Breast epithelium (tissue), 4 donors: ENCODE results near the gene PAXX. TPM values are rescaled to one million over a fixed set of nuclear protein-coding genes. Genes with fewer than 3 reads are reported as not detected.

ENCODE experiments used
- DNase-seq, 2 donors: peaks; one replicate each; pipeline ENCODE4 v3.0.0-alpha.2; 2019; ENCODE audit warnings: low spot score in 2 of 2
- H3K27ac ChIP-seq, 2 donors: fragments of 200-600 bp; sonication (generic) in 1 of 2; one replicate each; pipeline ENCODE4 v1.5.1; 2016 to 2019; ENCODE audit warnings: mild to moderate bottlenecking in 1 of 2
- H3K27me3 ChIP-seq, 2 donors: fragments of 200-600 bp; sonication (generic) in 1 of 2; one replicate each; pipeline versions ENCODE4 v1.5.1 to v1.6.0; 2017 to 2019; ENCODE audit warnings: control low read depth in 1 of 2, mild to moderate bottlenecking in 1 of 2
- H3K36me3 ChIP-seq: fragments of 200-600 bp; one replicate; pipeline ENCODE4 v1.5.1; 2019
- H3K4me1 ChIP-seq, 2 donors: fragments of 200-600 bp; sonication (generic); one replicate each; pipeline ENCODE4 v1.5.1; 2016 to 2019; ENCODE audit warnings: control low read depth in 1 of 2
- H3K4me3 ChIP-seq, 3 donors: fragments of 200-600 bp; sonication (generic); 1 replicate in 2 of 3; 2 replicates in 1 of 3; pipeline ENCODE4 v1.5.1; 2016 to 2019; ENCODE audit warnings: mild to moderate bottlenecking in 3 of 3, moderate library complexity in 2 of 3
- H3K9me3 ChIP-seq, 2 donors: fragments of 200-600 bp; sonication (generic) in 1 of 2; one replicate each; pipeline ENCODE4 v1.5.1; 2016 to 2019; ENCODE audit warnings: control low read depth in 1 of 2
- CTCF ChIP-seq, 3 donors: fragments of 450-650 bp; IDR thresholded peaks; one replicate each; pipeline ENCODE4 v1.5.1; 2016 to 2017; ENCODE audit warnings: antibody characterized with exemption in 3 of 3, mild to moderate bottlenecking in 3 of 3, moderate library complexity in 3 of 3
- POLR2A ChIP-seq: fragments of 450-650 bp; IDR thresholded peaks from one replicate; pipeline ENCODE4 v1.6.1; 2016; ENCODE audit warnings: antibody characterized with exemption, mild to moderate bottlenecking, moderate library complexity
- POLR2AphosphoS5 ChIP-seq, 3 donors: sonication (generic); formaldehyde crosslinking; IDR thresholded peaks; one replicate each; pipeline ENCODE4 v1.6.1; 2017; ENCODE audit warnings: antibody characterized with exemption in 3 of 3
- intact Hi-C: fragments of 100-400 bp; cut with DNase I; formaldehyde crosslinking; loops from one replicate; pipeline ENCODE4 v1.15.1; 2023; ENCODE audit warnings: low total_unique reads
- total RNA-seq, 3 donors: library from RNA; depleted of rRNA; stranded (reverse); fragments of >200 nt; gene quantifications; one replicate each; pipeline ENCODE4 v1.1.0, GENCODE V29; 2016

Gene PAXX
- total RNA-seq, 3 donors from 2014 or later, result 24.6 to 66.2 (median 49.2) TPM

- peaks cover 8 to 17% of the 10 kb centered on the region in 2 donors for H3K4me1 ChIP-seq
These were observed 47.5 kb upstream of the PAXX start, which contains the start of the genes C8G and FBXW5 for GRCh38 chr9:136944519-136945332. Gene C8G (plus strand): TSS chr9:136945243. CDS start chr9:136945321, 78 bp downstream. Gene FBXW5 (minus strand): TSS chr9:136944738. CDS start chr9:136944083, 655 bp downstream.

GRCh38 chr9:136945333-136946227 is 46.6 kb upstream of the PAXX start:
- H3K27me3 ChIP-seq, result no peaks in the 10 kb centered on the region
- H3K4me3 ChIP-seq, result no peak overlapping the region
- DNase-seq, result no peak
- no peaks in the 10 kb centered on the region for H3K9me3 ChIP-seq
- peaks cover 11% of the 10 kb centered on the region for H3K36me3 ChIP-seq
- H3K27ac ChIP-seq, result no peak overlapping the region
- no peak for TF ChIP-seq POLR2A
- intact Hi-C loops, result no loop called here
- H3K4me1 ChIP-seq, result peaks cover 8 to 17% of the 10 kb centered on the region in 2 donors

More at GRCh38 chr9:136944519-136945332, 47.5 kb upstream of the PAXX start, which contains the start of the genes C8G and FBXW5:
- no peaks in the 10 kb centered on the region for H3K27me3 ChIP-seq
- no peaks in the 10 kb centered on the region for H3K9me3 ChIP-seq
- intact Hi-C loops, result no loop called here
- peak within 1 kb of the TSS; percentile 83 to 92 for H3K27ac ChIP-seq
- H3K36me3 ChIP-seq, result peaks cover 11% of the 10 kb centered on the region
- DNase-seq, result peak; percentile 84 to 93
- peak within 1 kb of the TSS; percentile 62 to 91 (median 85) for H3K4me3 ChIP-seq
- peak in 2 of 3 donors; percentile 54 to 60 for TF ChIP-seq POLR2AphosphoS5 (IDR thresholded peaks at IDR 0.05)
- peak; percentile 97 to 99 (median 98) for TF ChIP-seq CTCF (IDR thresholded peaks at IDR 0.05)
- no peak for TF ChIP-seq POLR2A

GRCh38 chr9:136946228-136947027 is 45.8 kb upstream of the PAXX start:
- no peak overlapping the region for H3K4me3 ChIP-seq
- no peaks in the 10 kb centered on the region for H3K27me3 ChIP-seq
- no peaks in the 10 kb centered on the region for H3K9me3 ChIP-seq
- H3K4me1 ChIP-seq, result peaks cover 8 to 17% of the 10 kb centered on the region in 2 donors
- TF ChIP-seq CTCF (IDR thresholded peaks at IDR 0.05), result no peak
- no peak for TF ChIP-seq POLR2AphosphoS5 (IDR thresholded peaks at IDR 0.05)
- TF ChIP-seq POLR2A, result no peak
- H3K27ac ChIP-seq, result no peak overlapping the region
- H3K36me3 ChIP-seq, result peaks cover 6% of the 10 kb centered on the region
- DNase-seq, result no peak
- intact Hi-C loops, result no loop called here

- Histone ChIP-seq H3K36me3 (no peaks in the 10 kb centered on the region), H3K27me3 (no peaks in the 10 kb centered on the region), H3K27ac (no peak overlapping the region), H3K9me3 (no peaks in the 10 kb centered on the region), H3K4me1 (peaks cover 8 to 17% of the 10 kb centered on the region in 2 donors), H3K4me3 (no peak overlapping the region)
- intact Hi-C loops, result no loop called here
- TF ChIP-seq POLR2A, result no peak
- no peak for TF ChIP-seq POLR2AphosphoS5 (IDR thresholded peaks at IDR 0.05)
- no peak for TF ChIP-seq CTCF (IDR thresholded peaks at IDR 0.05)
- DNase-seq, result no peak
These were observed 45.0 kb upstream of the PAXX start for GRCh38 chr9:136947028-136947891.
